OCI-LY7 (cell line): ENCODE data around the gene SERPINA4. TPM values are rescaled to one million over a fixed set of nuclear protein-coding genes. Genes with fewer than 3 reads are reported as not detected.

Experiments
- BruUV-seq: library from RNA; stranded (reverse); fragments of 400-500 nt; replicated peaks from 2 replicates; lab custom pipeline; 2021; lab: Mats Ljungman, UMichigan
- CTCF ChIA-PET: fragments of 300-600 bp; sonication (Branson Sonifier 250); formaldehyde crosslinking; loops from one replicate; lab custom pipeline; 2022; ENCODE audit warnings: antibody characterized with exemption; ENCODE audit not compliant: unreplicated experiment; lab: Charles Lee
- POLR2A ChIA-PET: fragments of 300-600 bp; sonication (Branson Sonifier 250); formaldehyde crosslinking; loops from one replicate; lab custom pipeline; 2022; ENCODE audit warnings: antibody characterized with exemption; lab: Charles Lee
- DNase-seq: peaks from one replicate; pipeline ENCODE4 v3.0.0-alpha.2; 2015; ENCODE audit warnings: low spot score
- H2AFZ ChIP-seq: fragments of 200-600 bp; sonication (generic), shearing (Covaris generic); 2 replicates; pipeline ENCODE4 v1.6.1; 2014; ENCODE audit warnings: mild to moderate bottlenecking, antibody characterized with exemption, low read length, moderate library complexity
- H3K27ac ChIP-seq: fragments of 200-600 bp; sonication (generic); 2 replicates; pipeline ENCODE4 v1.5.1; 2014; ENCODE audit warnings: mixed run types, low read depth, mild to moderate bottlenecking, moderate library complexity, low read length, inconsistent platforms; ENCODE audit not compliant: poor library complexity, severe bottlenecking
- H3K36me3 ChIP-seq: fragments of 200-600 bp; sonication (generic); 2 replicates; pipeline ENCODE4 v1.6.1; 2014; ENCODE audit warnings: mild to moderate bottlenecking, antibody characterized with exemption, low read length, moderate library complexity, mixed read lengths; ENCODE audit not compliant: insufficient read depth
- H3K4me1 ChIP-seq: fragments of 200-600 bp; sonication (generic); 2 replicates; pipeline ENCODE4 v1.5.1; 2014; ENCODE audit warnings: mild to moderate bottlenecking, low read length; ENCODE audit not compliant: insufficient read depth, poor library complexity, severe bottlenecking
- H3K4me2 ChIP-seq: fragments of 200-600 bp; sonication (generic); 2 replicates; pipeline ENCODE4 v1.6.1; 2014; ENCODE audit warnings: mild to moderate bottlenecking, low read length
- H3K4me3 ChIP-seq: fragments of 200-600 bp; sonication (generic); 2 replicates; pipeline ENCODE4 v1.5.1; 2014; ENCODE audit warnings: mild to moderate bottlenecking, low read depth, low read length; ENCODE audit not compliant: poor library complexity, severe bottlenecking
- H3K79me2 ChIP-seq: fragments of 200-600 bp; sonication (generic); 2 replicates; pipeline ENCODE4 v1.6.1; 2016; ENCODE audit warnings: low read depth, mild to moderate bottlenecking, low read length, moderate library complexity, mixed read lengths; ENCODE audit not compliant: insufficient read depth
- H3K9me2 ChIP-seq: fragments of 200-600 bp; sonication (generic); 2 replicates; pipeline ENCODE4 v1.6.1; 2016; ENCODE audit warnings: mild to moderate bottlenecking, low read length, mixed read lengths; ENCODE audit not compliant: insufficient read depth
- H3K9me3 ChIP-seq: fragments of 200-600 bp; sonication (generic); 2 replicates; pipeline ENCODE4 v1.6.1; 2014; ENCODE audit warnings: mild to moderate bottlenecking, mixed run types, low read length, mixed read lengths
- H4K20me1 ChIP-seq: fragments of 200-600 bp; sonication (generic); 2 replicates; pipeline ENCODE4 v1.6.1; 2014; ENCODE audit warnings: mild to moderate bottlenecking, antibody characterized with exemption, low read length, moderate library complexity, mixed read lengths; ENCODE audit not compliant: insufficient read depth
- CTCF ChIP-seq: fragments of 200-600 bp; sonication (generic); conservative IDR thresholded peaks from 2 replicates; pipeline ENCODE4 v1.5.1; 2014; ENCODE audit warnings: mild to moderate bottlenecking, antibody characterized with exemption, low read length, moderate library complexity, mixed read lengths
- EZH2phosphoT487 ChIP-seq: fragments of 200-600 bp; sonication (generic); IDR thresholded peaks from 2 replicates; pipeline ENCODE4 v1.6.1; 2018; ENCODE audit warnings: low read depth, borderline replicate concordance, mild to moderate bottlenecking, mixed run types, antibody characterized with exemption, low read length, moderate library complexity, mixed read lengths
- intact Hi-C: fragments of 100-400 bp; cut with micrococcal nuclease; formaldehyde crosslinking; loops from one replicate; pipeline ENCODE4 v1.10.0; 2022; ENCODE audit not compliant: unreplicated experiment
- total RNA-seq, 2 experiments: library from RNA; depleted of rRNA in 1 of 2; stranded (reverse); fragments of >200 nt in 1 of 2; shearing (Covaris generic) in 1 of 2; gene quantifications; 2 replicates each; pipeline ENCODE4 v1.2.3, GENCODE V29; 2014 to 2022

SERPINA4 gene
- total RNA-seq, 2 experiments from 2014 or later, result not detected

GRCh38 chr14:94522115-94522724 lies 39.0 kb upstream of the SERPINA4 start:
- ChIA-PET POLR2A (no interaction called here), CTCF (no interaction called here)
- H3K4me3 ChIP-seq, result no peak overlapping the region
- no peaks in the 10 kb centered on the region for H3K79me2 ChIP-seq
- H3K36me3 ChIP-seq, result no peaks in the 10 kb centered on the region
- no peaks in the 10 kb centered on the region for H4K20me1 ChIP-seq
- no peak for DNase-seq
- no peak overlapping the region for H2AFZ ChIP-seq
- H3K27ac ChIP-seq, result no peak overlapping the region
- intact Hi-C loops, result no loop called here
- no peaks in the 10 kb centered on the region for H3K9me2 ChIP-seq
- no peaks in the 10 kb centered on the region for H3K4me1 ChIP-seq
- H3K4me2 ChIP-seq, result no peak overlapping the region
- H3K9me3 ChIP-seq, result no peaks in the 10 kb centered on the region
- BruUV-seq, result no TSS peak
- no peak for TF ChIP-seq CTCF
- no peak for TF ChIP-seq EZH2phosphoT487

DNA sequence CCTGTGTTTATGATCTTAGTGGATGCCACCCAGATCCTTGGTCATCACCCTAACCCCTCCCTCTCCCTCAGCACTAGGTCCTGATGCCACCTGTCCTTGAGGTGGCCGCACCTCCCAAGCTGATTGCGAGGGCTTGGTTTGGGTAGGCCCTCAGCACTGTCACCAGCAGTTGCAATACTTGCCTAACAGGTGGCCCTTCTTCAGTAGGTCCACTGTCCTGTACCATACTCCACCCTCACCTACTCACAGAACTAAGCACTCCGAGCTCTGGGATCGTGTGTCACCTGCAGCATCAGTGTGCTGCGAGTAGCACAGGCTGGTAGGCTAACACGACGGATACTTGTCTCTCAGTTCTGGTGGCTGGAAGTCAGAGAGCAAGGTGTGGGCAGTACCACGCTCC lies 38.0 kb upstream of the SERPINA4 start:
- intact Hi-C loops, result no loop called here
- Histone ChIP-seq H3K4me2 (no peak overlapping the region), H3K27ac (no peak overlapping the region), H3K4me3 (no peak overlapping the region), H2AFZ (no peak overlapping the region), H3K9me2 (no peaks in the 10 kb centered on the region), H4K20me1 (no peaks in the 10 kb centered on the region), H3K9me3 (no peaks in the 10 kb centered on the region), H3K36me3 (no peaks in the 10 kb centered on the region), H3K79me2 (no peaks in the 10 kb centered on the region), H3K4me1 (no peaks in the 10 kb centered on the region)
- ChIA-PET POLR2A (no interaction called here), CTCF (no interaction called here)
- TF ChIP-seq EZH2phosphoT487, result no peak
- no peak for TF ChIP-seq CTCF
- no TSS peak for BruUV-seq
- no peak for DNase-seq

DNA sequence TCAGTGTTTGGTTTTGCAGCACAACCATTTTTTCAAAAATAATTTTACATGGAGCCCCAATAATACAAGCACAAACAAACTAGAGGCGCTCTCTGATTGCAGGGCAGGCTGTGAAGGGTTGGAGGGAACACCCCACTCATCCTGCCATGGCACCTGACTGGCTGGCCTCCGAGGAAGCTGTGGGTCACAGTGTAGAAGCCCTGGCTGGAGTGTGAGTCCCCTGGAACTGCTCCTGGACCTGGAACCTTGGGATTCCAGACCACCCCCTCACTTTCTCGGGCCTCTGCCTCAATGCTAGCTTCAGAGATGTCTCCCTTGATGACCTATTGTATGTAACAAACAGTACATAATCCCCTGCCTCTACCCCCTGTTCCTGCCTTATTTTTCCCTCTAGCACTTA lies 37.1 kb upstream of the SERPINA4 start:
- Histone ChIP-seq H3K27ac (no peak overlapping the region), H3K9me3 (no peaks in the 10 kb centered on the region), H3K9me2 (no peaks in the 10 kb centered on the region), H3K4me3 (no peak overlapping the region), H4K20me1 (no peaks in the 10 kb centered on the region), H2AFZ (no peak overlapping the region), H3K4me2 (no peak overlapping the region), H3K4me1 (no peaks in the 10 kb centered on the region), H3K36me3 (no peaks in the 10 kb centered on the region), H3K79me2 (no peaks in the 10 kb centered on the region)
- BruUV-seq, result no TSS peak
- CTCF ChIA-PET, result no interaction called here
- TF ChIP-seq CTCF (no peak), EZH2phosphoT487 (no peak)
- intact Hi-C loops, result no loop called here
- POLR2A ChIA-PET, result no interaction called here
- DNase-seq, result no peak
